NOMO-1 treated with dmso at 0.1 percent for 144 hours (cell line): ENCODE measurements around the gene RAD51AP2.

Experiments used
- DNase-seq: peaks from one replicate; lab custom pipeline; 2025; ENCODE audit not compliant: unreplicated experiment; lab: John Stamatoyannopoulos, UW

RAD51AP2 gene

GRCh38 chr2:17471979-17472378 lies 46.3 kb downstream of the RAD51AP2 start:
- no peak for DNase-seq

DNA sequence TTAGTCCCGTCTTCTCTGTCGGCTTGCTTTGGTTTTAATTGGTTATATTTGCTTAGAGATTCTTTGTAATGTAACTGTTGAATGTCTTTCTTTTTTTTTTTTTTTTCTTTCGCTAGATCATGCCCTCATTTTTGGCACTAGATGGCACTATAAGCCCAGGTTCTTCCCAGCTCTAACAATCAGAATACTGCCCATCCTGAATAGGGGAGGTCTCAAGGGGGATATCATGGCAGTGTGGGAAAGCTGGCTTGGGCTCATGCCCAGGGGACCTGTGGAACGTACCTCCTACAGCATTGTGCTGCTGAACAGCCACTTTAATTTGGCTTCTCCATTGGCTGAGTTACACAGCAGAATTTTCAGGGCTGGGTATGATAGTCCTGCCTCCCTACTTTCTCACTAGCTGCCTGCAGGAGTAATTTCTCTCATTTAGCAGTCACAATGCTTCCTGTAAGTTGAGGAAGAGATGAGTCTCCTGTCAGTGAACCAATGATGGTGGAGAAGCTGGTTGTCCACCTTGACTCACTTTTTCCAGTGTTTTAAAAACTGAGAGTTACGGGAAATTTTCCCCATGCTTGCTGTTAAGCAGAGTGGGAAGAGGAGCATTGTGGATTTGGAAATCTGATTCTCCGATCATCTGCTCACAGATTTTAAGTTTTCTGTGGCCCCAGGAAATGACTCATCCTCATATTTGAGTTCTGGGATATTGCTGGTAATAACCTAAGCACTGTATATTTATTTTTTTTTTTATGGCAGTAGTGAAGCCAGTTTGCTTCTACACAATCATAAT lies 47.2 kb downstream of the RAD51AP2 start:
- DNase-seq: no peak

GRCh38 chr2:17461087-17461475 lies 57.2 kb downstream of the RAD51AP2 start:
- DNase-seq: no peak
